Mesendoderm (in vitro differentiated cells): ENCODE data around the gene AFF3.

Source experiments
- DNase-seq: peaks from one replicate; pipeline ENCODE4 v3.0.0; 2013
- H2AK5ac ChIP-seq: 2 replicates; pipeline ENCODE4 v1.6.1; 2013; ENCODE audit warnings: low read length, inconsistent platforms
- H2BK120ac ChIP-seq: 2 replicates; pipeline ENCODE4 v1.6.1; 2013; ENCODE audit warnings: low read depth, mild to moderate bottlenecking, low read length, moderate library complexity, mixed read lengths
- H2BK15ac ChIP-seq: replicated peaks from 2 replicates; pipeline ENCODE4 v1.6.1; 2013; ENCODE audit warnings: low read depth, mild to moderate bottlenecking, moderate library complexity
- H2BK5ac ChIP-seq: 2 replicates; pipeline ENCODE4 v1.6.1; 2013; ENCODE audit warnings: low read length, inconsistent platforms
- H3K18ac ChIP-seq: 2 replicates; pipeline ENCODE4 v1.6.1; 2013; ENCODE audit warnings: mild to moderate bottlenecking, low read length, mixed read lengths
- H3K23ac ChIP-seq: one replicate; pipeline ENCODE4 v1.6.1; 2013; ENCODE audit warnings: low read length
- H3K27ac ChIP-seq: 2 replicates; pipeline ENCODE4 v1.5.1; 2013; ENCODE audit warnings: low read depth, mild to moderate bottlenecking, inconsistent platforms, low read length, moderate library complexity
- H3K27me3 ChIP-seq: 2 replicates; pipeline ENCODE4 v1.6.1; 2013; ENCODE audit warnings: low read length, control low read depth, mild to moderate bottlenecking, inconsistent platforms; ENCODE audit not compliant: insufficient read depth, poor library complexity
- H3K36me3 ChIP-seq: 2 replicates; pipeline ENCODE4 v1.6.1; 2013; ENCODE audit warnings: low read length, inconsistent platforms; ENCODE audit not compliant: control insufficient read depth, insufficient read depth
- H3K4ac ChIP-seq: one replicate; pipeline ENCODE4 v1.6.1; 2013; ENCODE audit warnings: low read depth, mild to moderate bottlenecking, low read length, moderate library complexity
- H3K4me1 ChIP-seq: 2 replicates; pipeline ENCODE4 v1.6.1; 2013; ENCODE audit warnings: low read depth, low read length, inconsistent platforms; ENCODE audit not compliant: control insufficient read depth
- H3K4me2 ChIP-seq: 2 replicates; pipeline ENCODE4 v1.6.1; 2013; ENCODE audit warnings: low read length
- H3K4me3 ChIP-seq: 2 replicates; pipeline ENCODE4 v1.5.1; 2013; ENCODE audit warnings: mild to moderate bottlenecking, low read length
- H3K56ac ChIP-seq: one replicate; pipeline ENCODE4 v1.6.1; 2013; ENCODE audit warnings: low read length
- H3K79me1 ChIP-seq: 2 replicates; pipeline ENCODE4 v1.6.1; 2013; ENCODE audit warnings: low read length, inconsistent platforms
- H3K79me2 ChIP-seq: 2 replicates; pipeline ENCODE4 v1.6.1; 2013; ENCODE audit warnings: mild to moderate bottlenecking, low read length; ENCODE audit not compliant: control insufficient read depth, insufficient read depth
- H3K9ac ChIP-seq: 2 replicates; pipeline ENCODE4 v1.6.1; 2013; ENCODE audit warnings: low read length, inconsistent platforms
- H4K5ac ChIP-seq: one replicate; pipeline ENCODE4 v1.6.1; 2013; ENCODE audit warnings: low read length
- H4K8ac ChIP-seq: one replicate; pipeline ENCODE4 v1.6.1; 2013; ENCODE audit warnings: low read depth, mild to moderate bottlenecking, control low read depth, low read length, moderate library complexity
- WGBS: extraction: QIAGEN DNeasy Blood & Tissue Kit; methylation state at CpG from one replicate; pipeline ENCODE4 v1.1.7; 2013; ENCODE audit warnings: low lambda C conversion rate, missing lambda C conversion rate; ENCODE audit not compliant: insufficient coverage; ENCODE audit errors: extremely low coverage; 5-methylcytosine and 5-hydroxymethylcytosine counted together

AFF3 gene

GRCh38 chr2:99559075-99559662 is 583.2 kb downstream of the AFF3 start:
- Histone ChIP-seq H3K18ac (no peak overlapping the region), H3K4me1 (no peaks in the 10 kb centered on the region), H3K4me2 (no peak overlapping the region), H3K56ac (no peak overlapping the region), H3K9ac (no peak overlapping the region), H4K5ac (no peak overlapping the region), H4K8ac (no peak overlapping the region), H3K79me2 (no peaks in the 10 kb centered on the region), H2BK120ac (no peak overlapping the region), H2BK15ac (no peak overlapping the region), H3K27ac (no peak overlapping the region), H3K36me3 (no peaks in the 10 kb centered on the region), H3K27me3 (no peaks in the 10 kb centered on the region), H3K4ac (no peak overlapping the region), H3K4me3 (no peak overlapping the region), H3K79me1 (no peaks in the 10 kb centered on the region), H3K23ac (no peak overlapping the region), H2AK5ac (no peak overlapping the region), H2BK5ac (no peak overlapping the region)
- WGBS = no CpG with 5 or more reads among the region's 17 CpGs
- peak; percentile 66 for DNase-seq

- Histone ChIP-seq H4K5ac (no peak overlapping the region), H3K36me3 (no peaks in the 10 kb centered on the region), H2AK5ac (no peak overlapping the region), H4K8ac (no peak overlapping the region), H2BK5ac (no peak overlapping the region), H3K4me1 (no peaks in the 10 kb centered on the region), H3K27ac (no peak overlapping the region), H3K18ac (no peak overlapping the region), H3K56ac (no peak overlapping the region), H3K23ac (no peak overlapping the region), H2BK15ac (no peak overlapping the region), H3K27me3 (no peaks in the 10 kb centered on the region), H3K4me3 (no peak overlapping the region), H3K79me2 (no peaks in the 10 kb centered on the region), H3K4ac (no peak overlapping the region), H3K4me2 (no peak overlapping the region), H3K79me1 (no peaks in the 10 kb centered on the region), H2BK120ac (no peak overlapping the region), H3K9ac (no peak overlapping the region)
- WGBS = no CpG with 5 or more reads among the region's 2 CpGs
- DNase-seq = no peak
These were observed 587.0 kb downstream of the AFF3 start for GRCh38 chr2:99555404-99555803.

- WGBS = no CpG with 5 or more reads among the region's 3 CpGs
- Histone ChIP-seq H3K36me3 (no peaks in the 10 kb centered on the region), H2BK5ac (no peak overlapping the region), H3K4me3 (no peak overlapping the region), H3K79me1 (no peaks in the 10 kb centered on the region), H3K56ac (no peak overlapping the region), H3K27ac (no peak overlapping the region), H3K4me2 (no peak overlapping the region), H3K79me2 (no peaks in the 10 kb centered on the region), H2BK15ac (no peak overlapping the region), H3K18ac (no peak overlapping the region), H3K4me1 (no peaks in the 10 kb centered on the region), H2BK120ac (no peak overlapping the region), H3K9ac (no peak overlapping the region), H3K27me3 (no peaks in the 10 kb centered on the region), H4K5ac (no peak overlapping the region), H3K23ac (no peak overlapping the region), H4K8ac (no peak overlapping the region), H3K4ac (no peak overlapping the region), H2AK5ac (no peak overlapping the region)
- no peak for DNase-seq
These were observed 587.5 kb downstream of the AFF3 start for GRCh38 chr2:99554871-99555270.

- Histone ChIP-seq H2BK15ac (no peak overlapping the region), H3K36me3 (no peaks in the 10 kb centered on the region), H3K4me1 (no peaks in the 10 kb centered on the region), H3K79me1 (no peaks in the 10 kb centered on the region), H2AK5ac (no peak overlapping the region), H3K27me3 (no peaks in the 10 kb centered on the region), H4K5ac (no peak overlapping the region), H3K79me2 (no peaks in the 10 kb centered on the region), H3K9ac (peak overlapping the region; percentile 32), H3K27ac (no peak overlapping the region), H3K4me3 (no peak overlapping the region), H3K18ac (no peak overlapping the region), H3K4me2 (peak overlapping the region; percentile 41), H3K23ac (no peak overlapping the region), H2BK120ac (no peak overlapping the region), H3K4ac (no peak overlapping the region), H3K56ac (peak overlapping the region; percentile 65), H4K8ac (no peak overlapping the region), H2BK5ac (no peak overlapping the region)
- no CpG with 5 or more reads among the region's 23 CpGs for WGBS
- peak; percentile 77 for DNase-seq
These were observed 588.2 kb downstream of the AFF3 start for GRCh38 chr2:99554238-99554637.

- no peak overlapping the region for H2BK120ac ChIP-seq
- H3K4me2 ChIP-seq = no peak overlapping the region
- no peak overlapping the region for H3K9ac ChIP-seq
- no peaks in the 10 kb centered on the region for H3K4me1 ChIP-seq
- H3K56ac ChIP-seq = no peak overlapping the region
- no peak overlapping the region for H4K8ac ChIP-seq
- no peak overlapping the region for H2AK5ac ChIP-seq
- no peak overlapping the region for H4K5ac ChIP-seq
- H2BK5ac ChIP-seq = no peak overlapping the region
- no peak overlapping the region for H3K18ac ChIP-seq
- H3K23ac ChIP-seq = no peak overlapping the region
- H3K27ac ChIP-seq = no peak overlapping the region
- no peak overlapping the region for H2BK15ac ChIP-seq
- no peaks in the 10 kb centered on the region for H3K36me3 ChIP-seq
- WGBS = no CpG with 5 or more reads among the region's 2 CpGs
- no peak for DNase-seq
- H3K79me2 ChIP-seq = no peaks in the 10 kb centered on the region
- H3K27me3 ChIP-seq = no peaks in the 10 kb centered on the region
- H3K79me1 ChIP-seq = no peaks in the 10 kb centered on the region
- no peak overlapping the region for H3K4me3 ChIP-seq
- H3K4ac ChIP-seq = no peak overlapping the region
These were observed 589.9 kb downstream of the AFF3 start for GRCh38 chr2:99552529-99552928.

GRCh38 chr2:99550368-99550767 is 592.0 kb downstream of the AFF3 start:
- Histone ChIP-seq H3K4me3 (no peak overlapping the region), H3K79me1 (no peaks in the 10 kb centered on the region), H3K9ac (no peak overlapping the region), H3K56ac (no peak overlapping the region), H3K36me3 (no peaks in the 10 kb centered on the region), H3K4me2 (no peak overlapping the region), H3K18ac (no peak overlapping the region), H3K27me3 (no peaks in the 10 kb centered on the region), H2BK5ac (no peak overlapping the region), H4K5ac (no peak overlapping the region), H3K4me1 (no peaks in the 10 kb centered on the region), H3K4ac (no peak overlapping the region), H2BK15ac (no peak overlapping the region), H2AK5ac (no peak overlapping the region), H3K27ac (no peak overlapping the region), H3K23ac (no peak overlapping the region), H2BK120ac (no peak overlapping the region), H4K8ac (no peak overlapping the region), H3K79me2 (no peaks in the 10 kb centered on the region)
- no CpG with 5 or more reads among the region's 5 CpGs for WGBS
- DNase-seq = no peak
